Stimulated activated CD8-positive, alpha-beta memory T cell treated with anti-CD3 and anti-CD28 coated beads, Interleukin-4, amount 100 ng/mL, for 24 hours (primary cell): Measurements from ENCODE around the gene LBX2.

Experiments used
- DNase-seq: peaks from one replicate; pipeline ENCODE4 v3.0.0-alpha.2; 2020; ENCODE audit warnings: low read depth

LBX2 gene, protein sequence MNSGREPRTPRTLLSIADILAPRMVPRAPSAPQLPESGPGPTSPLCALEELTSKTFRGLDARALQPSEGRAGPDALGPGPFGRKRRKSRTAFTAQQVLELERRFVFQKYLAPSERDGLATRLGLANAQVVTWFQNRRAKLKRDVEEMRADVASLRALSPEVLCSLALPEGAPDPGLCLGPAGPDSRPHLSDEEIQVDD

DNA sequence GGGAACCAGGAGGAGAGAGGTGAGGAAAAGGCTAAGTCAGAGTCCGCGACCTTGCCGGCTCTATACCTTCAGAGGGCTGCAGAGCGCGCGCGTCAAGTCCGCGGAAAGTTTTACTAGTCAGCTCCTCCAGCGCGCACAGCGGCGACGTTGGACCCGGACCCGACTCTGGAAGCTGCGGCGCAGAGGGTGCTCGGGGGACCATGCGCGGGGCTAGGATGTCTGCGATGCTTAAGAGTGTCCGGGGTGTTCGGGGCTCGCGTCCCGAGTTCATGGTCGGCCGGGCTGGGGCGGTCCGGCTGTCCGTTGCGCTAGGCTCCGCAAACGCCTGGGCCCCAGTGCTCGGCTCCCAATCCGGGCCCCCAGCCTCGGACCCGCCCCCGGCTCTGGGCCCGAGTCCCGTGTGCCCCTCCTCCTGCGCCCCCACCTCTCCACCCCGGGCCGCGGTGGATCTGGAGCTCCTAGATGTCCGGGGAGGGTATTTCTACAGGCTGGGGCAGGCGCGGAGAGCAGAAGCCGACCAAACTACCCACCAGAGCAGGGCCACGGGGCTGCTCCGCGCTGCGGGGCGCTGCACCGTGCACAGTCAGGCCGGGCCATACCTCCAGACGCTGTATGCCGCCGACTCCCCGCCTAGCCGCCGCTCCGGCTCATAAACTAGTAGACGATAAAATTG is at the start of gene LBX2:
TSS of gene LBX2 (minus strand) at position 337 of the 673 bp plus-strand sequence. CDS start at position 271, 66 bp downstream.
- no peak for DNase-seq

DNA sequence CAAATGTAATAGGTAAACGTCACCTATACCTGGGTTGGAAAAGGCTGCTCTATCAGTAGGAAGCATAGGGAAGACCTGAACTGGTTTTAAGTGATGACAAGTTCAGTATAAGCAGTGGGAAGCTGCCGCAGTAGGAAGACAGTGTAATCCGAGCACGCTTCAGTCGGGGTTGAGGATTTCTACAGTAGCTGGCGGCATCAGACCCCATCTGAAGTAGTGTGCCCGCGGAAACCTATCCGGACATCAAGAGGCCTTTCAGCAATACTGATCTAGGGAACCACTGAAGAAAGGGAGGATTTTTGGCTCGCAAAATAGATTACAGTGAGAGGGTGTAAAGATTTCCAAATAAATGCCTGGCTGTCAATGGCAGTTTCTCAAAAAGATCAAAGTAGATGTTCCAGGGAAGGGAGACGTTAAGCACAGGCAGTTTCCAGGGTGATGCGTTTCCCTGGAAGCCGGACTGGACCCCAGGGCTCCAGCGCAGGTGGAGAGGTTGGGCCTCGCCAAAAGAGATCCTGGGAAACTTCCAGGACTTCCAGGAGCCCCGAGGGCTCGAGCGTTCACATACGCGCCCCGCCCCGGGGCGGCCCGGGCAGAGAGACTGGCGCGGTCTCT is 49.0 kb upstream of the LBX2 start:
- no peak for DNase-seq

DNA sequence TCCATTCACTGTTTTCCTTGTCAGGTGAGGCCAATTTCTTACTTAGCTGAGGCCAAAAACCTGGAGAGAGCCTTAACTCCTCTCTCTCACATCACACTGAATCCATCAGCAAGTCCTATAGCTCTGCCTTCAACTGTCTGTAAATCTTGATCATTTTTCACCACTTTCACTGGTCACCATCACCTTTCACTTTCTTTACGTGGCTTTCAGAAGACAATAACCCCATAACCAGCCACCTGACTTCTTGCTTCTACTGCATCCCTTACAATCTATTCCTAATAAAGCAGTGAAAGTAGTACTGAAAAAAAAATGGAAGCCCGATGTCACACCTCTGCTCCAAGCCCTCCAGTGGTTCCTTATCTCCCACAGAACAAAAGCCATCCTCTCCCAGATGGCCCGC is 46.6 kb upstream of the LBX2 start:
- no peak for DNase-seq

DNA sequence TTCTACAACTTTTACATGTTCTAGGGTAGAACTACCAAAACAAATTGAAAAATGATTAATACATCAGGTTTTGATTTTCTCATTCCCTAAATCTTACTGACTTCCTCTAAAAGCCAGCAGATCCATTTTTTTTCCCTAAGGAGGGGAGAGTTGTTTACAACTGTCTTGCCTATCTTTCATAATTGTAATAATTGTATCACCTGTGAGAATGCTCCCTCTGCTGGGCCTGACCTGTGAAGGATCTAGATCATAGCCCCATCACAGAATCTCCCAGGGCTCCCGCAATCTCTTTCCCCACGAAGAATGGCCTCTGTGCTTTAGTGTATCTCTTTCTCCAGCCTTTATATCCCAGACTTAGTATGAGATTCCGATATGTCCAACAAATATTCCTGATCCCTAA is 45.2 kb upstream of the LBX2 start:
- DNase-seq, result no peak

DNA sequence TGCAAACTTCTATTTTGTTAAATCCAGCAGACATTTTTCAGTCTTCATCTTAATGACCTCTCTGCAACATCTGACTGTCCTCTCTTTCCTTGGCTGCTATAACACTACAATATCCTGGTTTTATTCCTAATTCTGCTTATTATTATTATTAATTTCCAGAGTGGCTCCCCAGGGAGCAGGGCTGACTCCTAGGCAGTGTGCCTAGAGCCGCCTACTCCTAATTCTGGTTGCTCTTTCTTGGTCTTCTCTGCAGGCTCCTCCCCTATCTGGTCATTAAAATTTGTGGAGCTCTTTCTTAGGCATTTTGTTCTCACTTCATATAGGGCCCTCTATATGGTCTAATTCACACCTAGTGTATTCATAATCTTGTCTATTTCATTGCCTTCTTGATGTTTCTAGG is 43.6 kb upstream of the LBX2 start:
- no peak for DNase-seq

DNA sequence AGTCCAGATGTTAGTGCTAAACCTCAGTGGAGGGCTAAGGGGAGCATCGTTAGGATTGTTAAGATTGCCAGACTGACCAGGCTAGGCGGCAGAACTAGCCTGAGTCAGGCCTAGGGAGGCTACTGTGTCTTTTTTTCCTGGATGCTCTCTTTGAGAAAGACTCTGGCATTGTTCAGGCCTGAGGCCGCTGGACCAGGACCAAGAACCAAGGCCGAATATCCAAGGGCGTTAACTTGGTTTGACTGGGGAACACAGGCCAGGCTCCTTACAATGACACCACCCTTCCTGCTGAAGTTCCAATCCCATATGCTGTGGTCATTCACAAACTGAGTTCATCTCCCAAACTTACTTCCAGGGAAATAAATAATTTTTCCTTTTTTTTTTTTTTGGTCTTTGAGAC is 40.9 kb upstream of the LBX2 start:
- no peak for DNase-seq

DNA sequence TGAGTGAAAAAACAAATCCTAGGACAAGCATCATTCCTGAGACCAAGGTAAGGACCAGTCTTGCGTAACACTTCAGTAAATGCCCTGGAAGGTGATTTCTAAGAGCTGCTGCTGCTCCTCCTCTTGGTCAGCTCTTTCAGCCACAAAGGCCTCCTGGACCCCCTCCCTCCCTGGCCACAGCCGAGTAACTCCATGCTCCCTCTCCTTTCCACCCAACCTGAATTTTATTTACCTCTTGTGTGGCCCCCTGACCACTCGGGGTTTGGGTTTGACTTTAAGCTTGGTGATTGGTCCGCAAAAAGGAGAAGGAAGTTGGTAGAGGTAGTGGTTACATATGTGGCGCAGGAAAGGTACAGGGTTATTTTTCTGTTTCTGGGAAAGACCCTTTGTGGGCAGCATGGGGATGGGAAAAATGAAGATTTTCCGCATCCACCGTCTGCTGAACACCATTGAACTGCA is 39.5 kb upstream of the LBX2 start:
- no peak for DNase-seq

DNA sequence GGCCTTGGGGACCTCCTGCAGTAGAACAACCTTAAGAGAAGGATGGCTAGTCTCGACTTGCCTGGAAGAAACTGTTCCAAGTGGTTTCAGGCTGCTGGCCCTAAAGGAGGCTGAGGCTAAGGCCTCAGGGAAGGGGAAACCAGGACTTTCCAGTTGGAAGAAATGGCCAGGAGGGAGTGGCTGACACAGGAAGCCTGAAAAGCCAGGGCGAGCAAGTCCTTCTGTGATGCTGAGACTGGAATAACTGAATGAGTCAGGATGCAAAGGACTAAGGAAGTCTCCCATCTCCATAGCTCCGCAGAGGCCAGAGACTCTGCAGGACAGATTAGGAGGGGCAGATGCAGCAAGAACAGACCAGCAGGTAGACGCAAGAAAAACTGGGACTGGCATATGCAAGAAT is 37.7 kb upstream of the LBX2 start:
- DNase-seq, result no peak

DNA sequence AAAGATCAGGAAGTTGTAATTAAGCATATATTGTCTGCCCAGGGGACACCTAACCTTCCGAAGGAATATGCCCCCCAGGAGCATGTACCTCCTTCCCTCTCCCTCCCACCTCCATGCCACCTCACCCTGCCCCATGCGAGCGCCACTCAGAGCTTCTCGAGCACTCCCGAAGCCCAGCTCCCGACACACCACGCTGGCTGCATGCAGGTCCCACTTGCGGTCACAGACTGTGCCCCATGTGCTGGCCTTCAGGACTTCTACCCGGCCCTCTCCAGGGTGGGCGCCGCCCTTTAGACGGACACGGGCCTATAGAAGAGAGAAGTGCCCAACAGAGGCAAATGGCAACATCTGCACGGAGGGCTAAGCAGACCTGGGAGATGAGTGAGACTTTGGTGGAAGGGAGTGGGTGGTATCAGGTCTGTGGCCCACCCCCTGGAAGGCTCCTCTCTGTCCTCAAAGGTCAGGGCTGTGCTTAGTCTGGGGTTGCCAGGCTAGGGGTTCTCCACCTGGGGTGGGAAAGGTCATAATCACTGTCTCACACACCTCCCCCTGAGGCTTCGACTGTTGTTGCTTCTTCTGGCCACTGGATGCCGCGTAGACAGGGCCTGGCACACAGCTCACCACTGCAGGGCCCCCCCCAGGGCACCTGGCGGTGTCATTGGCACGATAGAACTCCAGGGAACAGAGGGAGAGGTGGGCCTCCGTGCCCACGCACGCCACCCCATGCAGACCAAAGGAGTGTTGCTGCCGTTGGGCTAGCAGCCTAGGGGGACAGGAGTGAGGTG is 37.0 kb upstream of the LBX2 start:
- DNase-seq, result no peak

DNA sequence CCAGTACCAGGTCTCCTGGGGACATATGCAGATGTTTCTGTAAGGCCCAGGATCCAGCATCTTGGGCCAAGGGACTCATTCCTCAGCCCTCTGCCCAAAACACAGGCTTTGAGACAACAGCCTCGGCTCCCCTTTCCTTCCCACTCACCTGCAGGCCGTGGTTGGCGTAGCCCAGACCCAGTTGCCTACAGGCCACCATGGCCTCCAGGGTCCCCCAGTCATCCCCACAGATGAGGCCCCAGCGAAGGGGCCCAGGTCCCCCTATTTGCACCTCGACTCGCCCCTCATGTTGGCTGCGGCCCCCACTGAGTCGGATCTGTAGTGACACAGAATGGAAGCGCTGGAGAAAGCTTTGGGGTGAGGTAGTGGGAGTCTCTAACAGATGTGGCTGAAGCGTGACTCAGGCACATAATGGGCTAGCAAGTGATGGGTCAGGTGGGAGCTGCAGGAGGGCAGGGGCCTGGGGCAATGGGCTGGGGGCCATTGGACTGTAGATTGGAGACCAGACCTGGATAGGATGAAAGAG is 36.1 kb upstream of the LBX2 start:
- no peak for DNase-seq

DNA sequence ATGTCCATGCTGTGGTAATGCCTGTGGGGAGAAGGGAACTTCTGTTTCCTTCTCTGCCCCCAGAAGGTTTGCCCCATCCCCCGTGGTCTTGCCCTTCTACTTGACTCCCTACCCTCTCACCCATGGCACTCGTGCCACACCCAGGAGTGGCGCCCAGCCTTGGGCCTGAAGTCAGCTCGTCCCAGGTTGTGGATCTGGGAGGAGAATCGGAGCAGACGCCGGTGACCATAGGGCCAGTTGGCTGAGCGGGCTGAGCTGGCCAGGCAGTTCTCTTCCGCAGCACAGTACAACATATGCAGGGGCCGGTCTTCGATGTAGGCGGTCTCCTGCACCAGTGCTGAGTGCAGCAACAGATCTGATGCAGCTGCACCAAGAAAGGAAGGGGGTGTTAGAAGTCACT is 35.0 kb upstream of the LBX2 start:
- DNase-seq, result no peak

DNA sequence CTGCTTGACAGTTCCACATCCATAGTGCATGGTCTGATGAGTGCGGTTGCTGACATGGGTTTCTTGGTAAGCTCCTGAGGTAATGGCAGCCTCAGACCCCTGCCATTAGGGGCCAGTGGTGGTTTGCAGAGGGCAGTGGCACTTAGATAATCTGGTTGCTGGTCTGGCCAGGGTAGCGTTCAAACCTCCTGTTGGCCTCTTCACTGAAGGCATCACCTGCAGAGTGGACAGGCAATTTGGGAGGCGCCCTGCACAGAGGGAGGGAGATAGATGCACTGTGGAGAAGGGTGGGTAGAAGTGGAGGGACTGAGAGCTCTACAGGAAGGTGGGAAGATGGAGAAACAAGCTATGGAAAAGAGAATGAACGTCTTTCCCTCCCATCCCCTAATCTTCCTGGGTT is 34.1 kb upstream of the LBX2 start:
- no peak for DNase-seq

DNA sequence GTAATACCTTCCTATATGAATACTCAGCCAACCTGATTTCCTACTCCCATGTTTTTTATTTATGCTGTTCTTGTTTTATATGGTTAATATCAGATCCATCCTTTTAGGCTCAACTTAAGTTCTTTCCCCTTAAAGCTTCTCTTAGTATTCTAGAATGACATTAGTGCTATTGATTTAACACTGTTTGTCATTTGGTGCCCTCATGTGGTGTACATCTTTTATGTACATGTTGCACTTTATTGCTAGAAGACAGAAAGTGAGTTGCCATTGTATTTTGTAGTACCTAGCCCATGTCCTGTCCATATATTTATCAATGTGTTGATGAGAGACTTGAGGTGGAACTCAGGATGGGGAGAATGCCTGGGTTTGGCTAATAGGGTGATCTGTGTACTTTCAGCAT is 32.8 kb upstream of the LBX2 start:
- DNase-seq, result no peak

DNA sequence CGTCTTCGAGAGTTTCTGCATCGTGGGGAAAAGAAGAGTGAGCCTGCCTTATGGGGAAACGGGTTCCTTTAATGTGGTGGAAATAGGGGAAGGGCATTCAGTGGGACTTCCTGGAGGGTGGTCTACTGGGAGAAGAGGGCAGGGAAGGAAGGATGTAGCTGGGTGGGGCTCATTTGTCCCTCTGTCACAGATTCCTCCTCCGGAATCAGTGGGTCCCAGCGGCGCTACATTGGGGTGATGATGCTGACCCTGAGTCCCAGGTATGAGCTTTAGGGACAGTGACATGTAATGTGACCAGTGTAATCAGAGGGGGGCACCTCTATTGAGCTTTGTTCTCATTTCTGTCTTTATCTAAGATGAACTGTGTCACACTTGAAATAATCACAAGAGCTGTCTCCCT is 32.3 kb upstream of the LBX2 start:
- no peak for DNase-seq

DNA sequence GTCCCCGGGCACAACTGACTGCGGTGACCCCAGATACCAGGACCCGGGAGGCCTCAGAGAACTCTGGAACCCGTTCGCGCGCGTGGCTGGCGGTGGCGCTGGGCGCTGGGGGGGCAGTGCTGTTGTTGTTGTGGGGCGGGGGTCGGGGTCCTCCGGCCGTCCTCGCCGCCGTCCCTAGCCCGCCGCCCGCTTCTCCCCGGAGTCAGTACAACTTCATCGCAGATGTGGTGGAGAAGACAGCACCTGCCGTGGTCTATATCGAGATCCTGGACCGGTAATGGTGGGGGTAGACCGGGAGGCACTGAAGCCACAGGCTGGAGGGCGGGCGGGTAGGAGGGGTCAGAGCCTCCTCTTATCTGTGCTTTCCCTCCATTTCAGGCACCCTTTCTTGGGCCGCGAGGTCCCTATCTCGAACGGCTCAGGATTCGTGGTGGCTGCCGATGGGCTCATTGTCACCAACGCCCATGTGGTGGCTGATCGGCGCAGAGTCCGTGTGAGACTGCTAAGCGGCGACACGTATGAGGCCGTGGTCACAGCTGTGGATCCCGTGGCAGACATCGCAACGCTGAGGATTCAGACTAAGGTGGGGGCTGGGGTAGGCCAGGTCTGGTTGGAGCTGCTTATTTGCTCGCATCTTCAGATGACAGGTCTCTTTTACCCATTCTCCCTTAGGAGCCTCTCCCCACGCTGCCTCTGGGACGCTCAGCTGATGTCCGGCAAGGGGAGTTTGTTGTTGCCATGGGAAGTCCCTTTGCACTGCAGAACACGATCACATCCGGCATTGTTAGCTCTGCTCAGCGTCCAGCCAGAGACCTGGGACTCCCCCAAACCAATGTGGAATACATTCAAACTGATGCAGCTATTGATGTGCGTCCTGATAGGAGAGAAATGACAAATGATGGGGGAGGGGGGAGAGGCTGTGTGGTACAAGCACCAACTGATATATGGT is 31.1 kb upstream of the LBX2 start:
- peak; percentile 21 for DNase-seq

DNA sequence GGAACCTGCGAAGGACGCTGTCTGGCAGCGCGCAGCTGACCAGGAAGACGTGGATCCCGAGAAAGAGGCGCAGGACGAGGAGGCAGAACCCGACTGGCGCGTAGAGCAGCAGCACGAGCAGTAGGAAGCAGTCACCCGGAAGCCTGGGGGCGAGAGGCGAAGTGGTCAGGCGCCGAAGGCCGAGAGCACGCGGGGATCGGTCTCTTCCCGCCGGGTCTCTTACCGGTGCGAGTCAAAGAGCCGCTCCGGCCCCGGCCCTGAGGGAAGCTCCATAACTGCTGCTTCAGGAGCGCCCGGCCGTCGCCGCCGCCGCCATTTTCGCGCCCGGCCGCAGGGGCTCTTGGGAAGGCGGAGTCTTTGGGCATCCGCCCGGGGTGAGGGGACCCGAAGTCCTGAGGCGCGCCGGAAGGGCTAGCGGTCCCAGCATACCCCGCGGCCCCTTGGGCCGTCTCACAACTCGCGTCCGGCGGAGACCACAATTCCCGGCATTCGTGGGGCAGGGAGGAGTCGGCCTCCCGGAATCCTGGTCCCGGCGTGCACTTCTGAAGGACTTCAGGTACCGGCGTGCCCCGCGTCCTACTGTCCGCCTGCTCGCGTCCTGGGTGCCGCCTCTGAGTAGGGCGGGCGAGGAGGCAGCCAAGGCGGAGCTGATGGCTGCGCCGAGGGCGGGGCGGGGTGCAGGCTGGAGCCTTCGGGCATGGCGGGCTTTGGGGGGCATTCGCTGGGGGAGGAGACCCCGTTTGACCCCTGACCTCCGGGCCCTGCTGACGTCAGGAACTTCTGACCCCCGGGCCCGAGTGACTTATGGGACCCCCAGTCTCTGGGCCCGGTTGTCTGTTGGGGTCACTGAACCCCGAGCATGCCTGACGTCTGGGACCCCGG is 30.2 kb upstream of the LBX2 start, which contains the start of the genes AUP1 and HTRA2:
TSS of gene AUP1 (minus strand) at position 350 of the 882 bp plus-strand sequence. CDS start at position 273, 77 bp downstream.
TSS of gene HTRA2 (plus strand) at position 577 of the 882 bp plus-strand sequence. CDS start at position 651, 74 bp downstream.
- DNase-seq, result peak; percentile 89

DNA sequence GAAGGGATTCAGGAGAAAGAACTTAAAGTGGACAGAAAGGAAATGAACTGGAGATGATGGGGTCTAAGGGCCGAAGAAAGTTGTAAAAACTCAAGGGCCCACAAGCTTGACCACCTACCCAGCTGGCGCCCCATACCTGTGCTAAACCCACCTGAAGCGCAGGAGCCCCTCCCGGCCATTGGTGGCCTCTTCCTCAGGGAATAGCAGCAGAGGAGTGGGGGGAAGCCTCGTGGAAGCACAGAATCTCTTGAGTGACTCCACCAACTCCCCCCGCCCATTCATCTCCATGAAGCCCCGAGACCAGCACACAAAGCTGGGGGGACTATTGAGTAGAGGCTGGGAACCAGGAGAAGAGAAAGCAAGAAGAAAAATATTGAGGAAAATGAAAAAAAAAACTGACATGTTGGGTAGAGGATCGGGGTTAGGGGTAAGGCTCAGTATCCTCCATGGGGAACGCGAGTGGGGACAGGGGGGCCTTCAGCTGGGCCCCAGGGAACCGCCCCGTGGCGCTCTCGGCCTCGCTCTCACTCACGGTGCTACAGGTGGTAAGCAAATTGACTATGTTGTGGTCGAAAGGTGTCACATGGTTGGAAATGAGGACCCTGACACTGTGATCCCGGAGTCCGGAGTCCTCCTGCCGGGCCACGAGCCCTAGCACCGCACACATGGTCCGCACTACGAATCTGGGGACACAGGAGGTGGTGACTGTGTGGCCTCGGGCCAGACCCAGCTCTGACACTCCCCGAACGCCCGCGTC is 29.4 kb upstream of the LBX2 start:
- no peak for DNase-seq

DNA sequence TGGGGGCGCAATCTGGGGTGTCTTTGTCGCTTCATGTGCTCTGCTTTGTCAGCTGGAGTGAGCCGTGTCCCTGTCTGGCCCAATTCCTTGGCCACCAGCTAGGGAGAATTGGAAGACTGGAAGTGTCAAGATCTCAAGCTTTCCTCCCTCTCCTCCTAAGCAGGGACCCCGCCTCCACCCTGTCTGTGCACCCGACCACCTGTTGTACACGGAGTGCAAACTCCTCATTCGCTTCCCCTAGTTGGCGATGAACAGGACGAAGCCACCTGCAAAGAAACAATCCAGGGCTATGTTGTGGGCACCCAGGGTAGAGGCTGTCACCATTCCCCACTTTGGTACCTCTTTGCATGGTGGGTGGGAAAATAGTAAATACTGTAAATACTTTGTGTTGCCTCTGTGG is 28.3 kb upstream of the LBX2 start:
- no peak for DNase-seq

DNA sequence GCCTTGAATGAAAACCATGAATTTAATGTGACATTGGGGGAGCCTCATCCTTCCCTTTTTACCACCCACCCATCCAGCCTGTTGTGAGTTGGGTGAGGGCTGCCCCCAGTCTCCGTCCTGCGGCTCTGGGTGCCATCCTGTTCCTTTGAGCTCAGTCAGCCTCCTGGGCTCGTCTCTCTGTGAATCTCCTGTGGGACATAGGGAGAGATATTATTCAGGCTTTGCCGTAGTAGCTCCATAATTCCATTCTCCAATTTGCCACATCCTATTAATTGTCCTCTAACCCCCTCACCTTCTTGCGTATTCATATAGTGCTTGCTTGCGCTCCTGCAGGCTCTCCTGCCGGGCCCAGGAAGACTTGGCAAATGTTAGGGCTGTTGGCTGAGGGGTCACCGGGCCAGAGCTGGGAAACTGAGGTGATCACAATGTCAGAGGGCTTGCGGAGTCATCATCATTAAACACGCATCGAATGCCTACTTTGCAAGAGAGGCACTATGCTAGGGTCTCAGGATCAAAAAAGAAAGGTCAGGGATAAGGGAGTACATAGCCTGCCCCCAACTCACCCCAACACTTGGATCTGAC is 27.3 kb upstream of the LBX2 start:
- DNase-seq, result no peak
